Measurements from ENCODE around the gene LRP1B.

The LRP1B gene

GRCh38 chr2:140639628-140640027, 1491.2 kb downstream of the LRP1B start:
- DNase-seq, result no peak

GRCh38 chr2:140630557-140630956, 1500.3 kb downstream of the LRP1B start:
- no peak for DNase-seq

GRCh38 chr2:140627885-140628284, 1502.9 kb downstream of the LRP1B start:
- no peak for DNase-seq

- no peak for DNase-seq
These were observed 1503.7 kb downstream of the LRP1B start for GRCh38 chr2:140627136-140627535.

GRCh38 chr2:140624200-140624599, 1506.6 kb downstream of the LRP1B start:
- no peak for DNase-seq

GRCh38 chr2:140621583-140622362, 1509.0 kb downstream of the LRP1B start:
- no peak for DNase-seq

GRCh38 chr2:140604788-140605187, 1526.0 kb downstream of the LRP1B start:
- no peak for DNase-seq

GRCh38 chr2:140604096-140604495, 1526.7 kb downstream of the LRP1B start:
- no peak for DNase-seq

GRCh38 chr2:140603416-140603815, 1527.4 kb downstream of the LRP1B start:
- no peak for DNase-seq

- DNase-seq, result no peak
These were observed 1529.0 kb downstream of the LRP1B start for GRCh38 chr2:140601801-140602200.

- no peak for DNase-seq
These were observed 1529.5 kb downstream of the LRP1B start for GRCh38 chr2:140601342-140601741.

GRCh38 chr2:140600116-140600515, 1530.7 kb downstream of the LRP1B start:
- no peak for DNase-seq

- DNase-seq, result no peak
These were observed 1533.0 kb downstream of the LRP1B start for GRCh38 chr2:140597836-140598235.

- no peak for DNase-seq
These were observed 1533.6 kb downstream of the LRP1B start for GRCh38 chr2:140597205-140597604.

- DNase-seq, result no peak
These were observed 1534.4 kb downstream of the LRP1B start for GRCh38 chr2:140596447-140596846.

GRCh38 chr2:140595107-140595506, 1535.7 kb downstream of the LRP1B start:
- no peak for DNase-seq

- DNase-seq, result no peak
These were observed 1537.7 kb downstream of the LRP1B start for GRCh38 chr2:140593132-140593531.

- no peak for DNase-seq
These were observed 1541.1 kb downstream of the LRP1B start for GRCh38 chr2:140589696-140590095.

- no peak for DNase-seq
These were observed 1541.5 kb downstream of the LRP1B start for GRCh38 chr2:140589273-140589672.

- no peak for DNase-seq
These were observed 1544.4 kb downstream of the LRP1B start for GRCh38 chr2:140586379-140586778.

GRCh38 chr2:140585016-140585415, 1545.8 kb downstream of the LRP1B start:
- no peak for DNase-seq

GRCh38 chr2:140584471-140584870, 1546.3 kb downstream of the LRP1B start:
- no peak for DNase-seq

GRCh38 chr2:140580532-140581151, 1550.2 kb downstream of the LRP1B start:
- DNase-seq, result no peak

GRCh38 chr2:140577453-140577852, 1553.4 kb downstream of the LRP1B start:
- DNase-seq, result no peak

GRCh38 chr2:140567734-140568133, 1563.1 kb downstream of the LRP1B start:
- no peak for DNase-seq

Measured in CD4-positive, alpha-beta T cell treated with Interleukin-6 for 4 hours (primary cell).